ENCODE results near the gene ZC3HAV1.

GRCh38 chr7:139094596-139094995 is 14.9 kb downstream of the ZC3HAV1 start:
- no peak for TF ChIP-seq EZH2 (optimal IDR thresholded peaks at IDR 0.05; ENCODE audit: low read depth, low read length)
- TF ChIP-seq, protein P1, sequence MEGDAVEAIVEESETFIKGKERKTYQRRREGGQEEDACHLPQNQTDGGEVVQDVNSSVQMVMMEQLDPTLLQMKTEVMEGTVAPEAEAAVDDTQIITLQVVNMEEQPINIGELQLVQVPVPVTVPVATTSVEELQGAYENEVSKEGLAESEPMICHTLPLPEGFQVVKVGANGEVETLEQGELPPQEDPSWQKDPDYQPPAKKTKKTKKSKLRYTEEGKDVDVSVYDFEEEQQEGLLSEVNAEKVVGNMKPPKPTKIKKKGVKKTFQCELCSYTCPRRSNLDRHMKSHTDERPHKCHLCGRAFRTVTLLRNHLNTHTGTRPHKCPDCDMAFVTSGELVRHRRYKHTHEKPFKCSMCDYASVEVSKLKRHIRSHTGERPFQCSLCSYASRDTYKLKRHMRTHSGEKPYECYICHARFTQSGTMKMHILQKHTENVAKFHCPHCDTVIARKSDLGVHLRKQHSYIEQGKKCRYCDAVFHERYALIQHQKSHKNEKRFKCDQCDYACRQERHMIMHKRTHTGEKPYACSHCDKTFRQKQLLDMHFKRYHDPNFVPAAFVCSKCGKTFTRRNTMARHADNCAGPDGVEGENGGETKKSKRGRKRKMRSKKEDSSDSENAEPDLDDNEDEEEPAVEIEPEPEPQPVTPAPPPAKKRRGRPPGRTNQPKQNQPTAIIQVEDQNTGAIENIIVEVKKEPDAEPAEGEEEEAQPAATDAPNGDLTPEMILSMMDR (IDR thresholded peaks at IDR 0.05; ENCODE audit: low read length) = no peak
- TF ChIP-seq EZH2phosphoT487 (IDR thresholded peaks at IDR 0.05; ENCODE audit: low read length) = no peak

Data from MM.1S (cell line).